Astrocyte of the cerebellum (primary cell): ENCODE results near the gene GPR84.

Experiments
- DNase-seq: peaks from one replicate; pipeline ENCODE4 v3.0.0-alpha.2; 2011; ENCODE audit warnings: low read depth
- H3K4me3 ChIP-seq: 2 replicates; pipeline ENCODE4 v1.5.1; 2011; ENCODE audit warnings: mild to moderate bottlenecking, low read depth, low read length, moderate library complexity
- CTCF ChIP-seq: IDR thresholded peaks from 2 replicates; pipeline ENCODE4 v1.5.1; 2012; ENCODE audit warnings: low read length, low read depth, moderate library complexity, mild to moderate bottlenecking; ENCODE audit errors: missing control alignments
- in situ Hi-C: cut with HindIII; loops from 2 replicates; pipeline ENCODE4 v1.10.0; 2017; ENCODE audit warnings: low sequenced_read_pairs

Gene GPR84

GRCh38 chr12:54407183-54407905 lies 43.1 kb upstream of the GPR84 start:
- TF ChIP-seq CTCF = no peak
- no peak overlapping the region for H3K4me3 ChIP-seq
- in situ Hi-C loops = no loop called here
- DNase-seq = no peak

GRCh38 chr12:54405573-54405972 lies 41.3 kb upstream of the GPR84 start:
- TF ChIP-seq CTCF = no peak
- H3K4me3 ChIP-seq = no peak overlapping the region
- DNase-seq = no peak
- in situ Hi-C loops = no loop called here

- no peak overlapping the region for H3K4me3 ChIP-seq
- no peak for TF ChIP-seq CTCF
- DNase-seq = no peak
- in situ Hi-C loops = no loop called here
Observed at GRCh38 chr12:54405106-54405505, 40.8 kb upstream of the GPR84 start.

- in situ Hi-C loops = no loop called here
- no peak overlapping the region for H3K4me3 ChIP-seq
- no peak for DNase-seq
- TF ChIP-seq CTCF = peak; percentile 96
Observed at GRCh38 chr12:54404061-54405004, 40.0 kb upstream of the GPR84 start.

GRCh38 chr12:54401119-54401518 lies 36.8 kb upstream of the GPR84 start:
- TF ChIP-seq CTCF = no peak
- H3K4me3 ChIP-seq = no peak overlapping the region
- in situ Hi-C loops = no loop called here
- DNase-seq = no peak

GRCh38 chr12:54398995-54399793 lies 34.9 kb upstream of the GPR84 start:
- no peak overlapping the region for H3K4me3 ChIP-seq
- DNase-seq = peak; percentile 76
- in situ Hi-C loops = no loop called here
- peak; percentile 100 for TF ChIP-seq CTCF
